CD4-positive, alpha-beta memory T cell (primary cell): Measurements from ENCODE around the gene STX10. TPM values are rescaled to one million over a fixed set of nuclear protein-coding genes. Genes with fewer than 3 reads are reported as not detected.
"Not testable (repeated sequence)": the region's sequence is repeated elsewhere in the genome, so short reads cannot be mapped to it uniquely, and the experiment has no call there.

Source experiments
- CTCF ChIA-PET: fragments of 350-600 bp; sonication (Branson Sonifier 250); formaldehyde crosslinking; loops from one replicate; lab custom pipeline; 2021; ENCODE audit warnings: inconsistent platforms; ENCODE audit not compliant: partially characterized antibody; lab: Charles Lee
- POLR2A ChIA-PET: fragments of 350-600 bp; sonication (Branson Sonifier 250); formaldehyde crosslinking; loops from one replicate; lab custom pipeline; 2021; ENCODE audit not compliant: partially characterized antibody; lab: Charles Lee
- DNase-seq, 5 donors: peaks; one replicate each; pipeline versions ENCODE4 v3.0.0 to v3.0.0-alpha.2; 2020 to 2022; ENCODE audit warnings: mixed read lengths in 1 of 5
- H3K27ac ChIP-seq: one replicate; pipeline ENCODE4 v1.7.0; 2013; ENCODE audit warnings: low read depth, low read length
- H3K27me3 ChIP-seq: 2 replicates; pipeline ENCODE4 v1.7.0; 2013; ENCODE audit warnings: mild to moderate bottlenecking, low read length, moderate library complexity; ENCODE audit not compliant: insufficient read depth
- H3K36me3 ChIP-seq: 2 replicates; pipeline ENCODE4 v1.7.0; 2013; ENCODE audit warnings: mild to moderate bottlenecking, low read length, moderate library complexity; ENCODE audit not compliant: insufficient read depth
- H3K4me1 ChIP-seq: 2 replicates; pipeline ENCODE4 v1.7.0; 2013; ENCODE audit warnings: mild to moderate bottlenecking, low read length, moderate library complexity; ENCODE audit not compliant: insufficient read depth
- H3K4me3 ChIP-seq, 2 donors: one replicate each; pipeline ENCODE4 v1.7.0; 2013; ENCODE audit warnings: low read length in 2 of 2, mild to moderate bottlenecking in 1 of 2
- H3K9me3 ChIP-seq, 2 donors: one replicate each; pipeline ENCODE4 v1.7.0; 2013; ENCODE audit warnings: low read length in 2 of 2, control low read depth in 1 of 2; ENCODE audit not compliant: control insufficient read depth in 1 of 2
- H3K27ac Mint-ChIP-seq, 7 donors: one replicate each; pipeline ENCODE4 v1.8.0; 2020 to 2021; ENCODE audit warnings: mixed read lengths in 7 of 7, mild to moderate bottlenecking in 6 of 7, inconsistent platforms in 3 of 7, moderate library complexity in 3 of 7
- H3K27me3 Mint-ChIP-seq, 2 donors: one replicate each; pipeline ENCODE4 v1.8.0; 2020 to 2021; ENCODE audit warnings: mixed read lengths in 2 of 2
- H3K36me3 Mint-ChIP-seq, 2 donors: one replicate each; pipeline ENCODE4 v1.8.0; 2020 to 2021; ENCODE audit warnings: mixed read lengths in 2 of 2, inconsistent platforms in 1 of 2, mild to moderate bottlenecking in 1 of 2
- H3K4me1 Mint-ChIP-seq, 4 donors: one replicate each; pipeline ENCODE4 v1.8.0; 2020 to 2021; ENCODE audit warnings: mixed read lengths in 4 of 4, mild to moderate bottlenecking in 1 of 4
- H3K4me3 Mint-ChIP-seq, 8 donors: one replicate each; pipeline ENCODE4 v1.8.0; 2020 to 2021; ENCODE audit warnings: mixed read lengths in 8 of 8, mild to moderate bottlenecking in 7 of 8, moderate library complexity in 6 of 8, inconsistent platforms in 3 of 8
- H3K9me3 Mint-ChIP-seq, 8 donors: one replicate each; pipeline ENCODE4 v1.8.0; 2020 to 2021; ENCODE audit warnings: mixed read lengths in 8 of 8, mild to moderate bottlenecking in 5 of 8, inconsistent platforms in 3 of 8, moderate library complexity in 1 of 8
- intact Hi-C: fragments of 100-400 bp; cut with micrococcal nuclease; formaldehyde crosslinking; loops from one replicate; pipeline ENCODE4 v1.15.1; 2023
- polyA plus RNA-seq, 2 donors: library from polyadenylated mRNA; unstranded; fragments of 300-500 nt; fragmentation: Illumina TruSeq; gene quantifications; one replicate each; pipeline ENCODE4 v1.2.3, GENCODE V29; 2021
- total RNA-seq, 2 experiments: library from RNA; stranded (reverse); gene quantifications; one replicate each; pipeline ENCODE4 v1.2.3, GENCODE V29; 2021

The STX10 gene
- total and polyA plus RNA-seq, 4 experiments from 2014 or later, result 57.9 to 64.2 (median 63.9) TPM

DNA sequence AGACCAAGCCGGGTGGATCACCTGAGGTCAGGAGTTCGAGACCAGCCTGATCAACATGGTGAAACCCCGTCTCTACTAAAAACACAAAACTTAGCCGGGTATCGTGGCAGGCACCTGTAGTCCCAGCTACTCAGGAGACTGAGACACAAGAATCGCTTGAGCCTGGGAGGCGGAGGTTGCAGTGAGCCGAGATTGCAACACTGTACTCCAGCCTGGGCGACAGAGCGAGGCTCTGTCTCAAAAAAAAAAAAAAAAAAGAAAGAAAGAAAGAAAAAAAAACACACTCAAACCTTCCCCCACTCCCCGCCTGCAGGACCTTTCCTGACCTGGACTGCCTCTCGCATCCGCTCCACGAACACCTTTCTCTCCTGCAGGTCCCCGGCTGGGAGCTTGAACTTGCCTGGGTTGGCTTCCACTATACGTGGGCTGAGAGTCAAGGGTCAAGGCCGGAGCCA, 975 bp downstream of the STX10 start:
- H3K9me3 ChIP-seq, DNase-seq, intact Hi-C loops, H3K27me3 Mint-ChIP-seq, H3K27me3 ChIP-seq, H3K36me3 ChIP-seq: not testable (repeated sequence)
- Histone ChIP-seq H3K4me3 (peak overlapping the region; percentile 81 to 98), H3K27ac (peak overlapping the region; percentile 98), H3K4me1 (peaks cover 17% of the 10 kb centered on the region)
- peaks cover 10 to 42% (median 22%) of the 10 kb centered on the region in 4 donors for H3K4me1 Mint-ChIP-seq
- H3K36me3 Mint-ChIP-seq, result peaks cover 11 to 33% of the 10 kb centered on the region in 2 donors
- POLR2A ChIA-PET, result interaction anchor here (0.9 to 4.8 kb wide), 10 partner anchors 16 to 259 kb away, joined by 3 to 415 read pairs (median 8); partner anchors contain the start of genes GCDH, NACC1 and TRMT1
- peak overlapping the region; percentile 81 to 99 (median 89) for H3K4me3 Mint-ChIP-seq
- H3K9me3 Mint-ChIP-seq, result peaks cover 0 to 13% (median 3%) of the 10 kb centered on the region in 8 donors
- CTCF ChIA-PET, result interaction anchor here (0.6 to 2.1 kb wide), 8 partner anchors 13 to 172 kb away, joined by 3 to 12 read pairs (median 5); no protein-coding TSS in a partner anchor
- peak overlapping the region in 6 of 7 donors; percentile 23 to 99 (median 82) for H3K27ac Mint-ChIP-seq

DNA sequence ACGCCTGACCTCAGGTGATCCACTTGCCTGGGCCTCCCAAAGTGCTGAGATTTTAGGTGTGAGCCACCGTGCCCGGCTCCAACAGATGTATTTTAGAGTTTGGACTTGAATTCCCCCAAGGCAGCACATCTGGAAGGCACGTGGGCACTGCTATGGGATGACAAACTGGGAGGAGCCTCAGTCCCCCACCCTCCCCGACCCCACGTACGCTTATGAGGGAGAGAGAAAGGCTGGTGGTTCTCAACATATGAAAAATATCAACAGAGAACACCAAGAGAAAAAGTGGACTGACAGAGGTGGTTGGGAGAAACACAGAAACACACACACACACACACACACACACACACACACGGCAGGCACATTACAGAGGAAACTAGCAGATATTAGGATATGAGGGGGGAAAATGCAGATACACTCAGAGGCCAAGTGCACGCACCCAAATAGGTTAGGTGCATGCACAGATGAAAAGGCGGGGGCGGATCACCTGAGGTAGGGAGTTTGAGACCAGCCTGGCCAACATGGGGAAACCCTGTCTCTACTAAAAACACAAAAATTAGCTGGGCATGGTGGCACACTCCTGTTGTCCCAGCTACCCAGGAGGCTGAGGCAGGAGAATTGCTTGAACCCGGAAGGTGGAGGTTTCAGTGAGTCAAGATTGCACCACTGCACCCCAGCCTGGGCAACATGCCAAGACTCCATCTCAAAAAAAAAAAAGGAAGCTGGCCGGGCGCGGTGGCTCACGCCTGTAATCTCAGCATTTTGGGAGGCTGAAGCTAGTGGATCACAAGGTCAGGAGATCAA, 3.2 kb downstream of the STX10 start:
- Mint-ChIP-seq H3K36me3 (peaks cover 0 to 17% of the 10 kb centered on the region in 2 donors), H3K27ac (peak overlapping the region in 2 of 7 donors; percentile 75 to 81), H3K9me3 (peaks cover 0 to 2% (median 0%) of the 10 kb centered on the region in 8 donors), H3K27me3 (no peaks in the 10 kb centered on the region), H3K4me1 (peaks cover 10 to 32% (median 21%) of the 10 kb centered on the region in 4 donors), H3K4me3 (peak overlapping the region in 4 of 8 donors; percentile 24 to 59 (median 43))
- intact Hi-C loops, result no loop called here
- ChIA-PET CTCF (interaction anchor here (0.9 to 1.7 kb wide), 2 partner anchors 48 to 85 kb away, joined by 3 to 8 read pairs; no protein-coding TSS in a partner anchor), POLR2A (interaction anchor here (1.2 to 1.4 kb wide), 3 partner anchors 8 to 29 kb away, joined by 3 to 7 read pairs (median 5); no protein-coding TSS in a partner anchor)
- Histone ChIP-seq H3K9me3 (no peaks in the 10 kb centered on the region), H3K4me1 (peaks cover 17% of the 10 kb centered on the region), H3K4me3 (no peak overlapping the region), H3K27me3 (no peaks in the 10 kb centered on the region), H3K36me3 (peaks cover 12% of the 10 kb centered on the region), H3K27ac (no peak overlapping the region)
- DNase-seq, result no peak

DNA sequence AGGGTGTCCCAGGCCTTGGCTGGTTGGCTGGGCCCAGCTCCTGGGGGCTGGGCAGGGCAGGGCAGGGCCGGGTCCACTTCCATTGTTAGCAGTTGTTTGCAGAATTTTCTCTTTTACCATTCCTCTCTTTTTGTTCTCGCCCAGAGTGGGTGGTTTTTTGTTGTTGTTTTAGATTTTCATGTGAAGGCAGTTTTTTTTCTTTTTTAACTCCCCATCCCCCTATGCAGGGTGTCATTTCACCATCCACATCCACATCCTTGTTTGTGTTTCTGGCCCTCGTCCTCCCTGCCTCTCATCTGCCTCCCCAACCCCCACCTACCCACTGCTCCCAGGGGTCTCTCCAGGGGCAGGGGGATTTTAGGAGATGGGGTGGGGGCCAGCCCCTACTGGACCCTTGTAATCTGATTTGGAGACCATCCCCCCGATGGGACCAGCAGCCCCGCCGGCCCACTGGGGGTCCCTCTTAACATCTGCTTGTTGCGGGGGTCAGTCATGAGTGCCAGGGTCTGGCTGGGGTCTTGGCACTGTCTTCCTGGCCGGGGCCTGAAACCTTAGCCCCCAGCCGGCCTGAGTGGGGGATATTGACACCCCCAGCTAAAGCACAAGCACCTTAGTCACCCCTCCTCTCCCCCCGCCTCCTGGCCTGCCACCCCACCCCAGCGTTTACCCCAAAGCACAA, 10.4 kb downstream of the STX10 start:
- Mint-ChIP-seq H3K9me3 (no peaks in the 10 kb centered on the region), H3K4me3 (no peak overlapping the region), H3K4me1 (peaks cover 0 to 2% (median 0%) of the 10 kb centered on the region in 4 donors), H3K27me3 (no peaks in the 10 kb centered on the region), H3K27ac (peak overlapping the region in 2 of 7 donors; percentile 70 to 87), H3K36me3 (peaks cover 8 to 25% of the 10 kb centered on the region in 2 donors)
- H3K4me1 ChIP-seq, result no peaks in the 10 kb centered on the region
- CTCF ChIA-PET, result no interaction called here
- DNase-seq, result no peak
- H3K27ac ChIP-seq, result no peak overlapping the region
- H3K4me3 ChIP-seq, result no peak overlapping the region
- H3K9me3 ChIP-seq, result no peaks in the 10 kb centered on the region
- peaks cover 25% of the 10 kb centered on the region for H3K36me3 ChIP-seq
- POLR2A ChIA-PET, result no interaction called here
- intact Hi-C loops, result no loop called here
- H3K27me3 ChIP-seq, result no peaks in the 10 kb centered on the region

DNA sequence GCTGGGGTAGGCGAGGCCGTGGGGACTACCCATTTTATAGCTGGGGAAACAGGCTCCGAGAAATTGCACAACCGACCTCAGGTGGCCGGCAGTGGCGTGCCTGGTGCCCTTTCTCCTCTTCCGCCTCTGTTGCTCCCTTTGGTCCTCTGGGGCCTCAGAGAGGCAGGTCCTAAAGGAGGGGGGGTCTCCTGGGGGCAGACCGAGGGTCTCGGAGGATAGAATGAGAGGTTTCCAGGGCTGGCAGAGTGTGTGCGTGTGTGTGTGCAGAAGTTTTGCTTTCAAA, 11.3 kb downstream of the STX10 start:
- Histone ChIP-seq H3K4me1 (no peaks in the 10 kb centered on the region), H3K9me3 (no peaks in the 10 kb centered on the region), H3K4me3 (no peak overlapping the region), H3K27me3 (no peaks in the 10 kb centered on the region), H3K27ac (no peak overlapping the region), H3K36me3 (peaks cover 16% of the 10 kb centered on the region)
- Mint-ChIP-seq H3K4me1 (peaks cover 0 to 3% (median 0%) of the 10 kb centered on the region in 4 donors), H3K27me3 (no peaks in the 10 kb centered on the region), H3K36me3 (peaks cover 8 to 25% of the 10 kb centered on the region in 2 donors), H3K9me3 (no peaks in the 10 kb centered on the region), H3K27ac (peak overlapping the region in 1 of 7 donors; percentile 30), H3K4me3 (no peak overlapping the region)
- DNase-seq, result no peak
- CTCF ChIA-PET, result no interaction called here
- intact Hi-C loops, result no loop called here
- POLR2A ChIA-PET, result no interaction called here

DNA sequence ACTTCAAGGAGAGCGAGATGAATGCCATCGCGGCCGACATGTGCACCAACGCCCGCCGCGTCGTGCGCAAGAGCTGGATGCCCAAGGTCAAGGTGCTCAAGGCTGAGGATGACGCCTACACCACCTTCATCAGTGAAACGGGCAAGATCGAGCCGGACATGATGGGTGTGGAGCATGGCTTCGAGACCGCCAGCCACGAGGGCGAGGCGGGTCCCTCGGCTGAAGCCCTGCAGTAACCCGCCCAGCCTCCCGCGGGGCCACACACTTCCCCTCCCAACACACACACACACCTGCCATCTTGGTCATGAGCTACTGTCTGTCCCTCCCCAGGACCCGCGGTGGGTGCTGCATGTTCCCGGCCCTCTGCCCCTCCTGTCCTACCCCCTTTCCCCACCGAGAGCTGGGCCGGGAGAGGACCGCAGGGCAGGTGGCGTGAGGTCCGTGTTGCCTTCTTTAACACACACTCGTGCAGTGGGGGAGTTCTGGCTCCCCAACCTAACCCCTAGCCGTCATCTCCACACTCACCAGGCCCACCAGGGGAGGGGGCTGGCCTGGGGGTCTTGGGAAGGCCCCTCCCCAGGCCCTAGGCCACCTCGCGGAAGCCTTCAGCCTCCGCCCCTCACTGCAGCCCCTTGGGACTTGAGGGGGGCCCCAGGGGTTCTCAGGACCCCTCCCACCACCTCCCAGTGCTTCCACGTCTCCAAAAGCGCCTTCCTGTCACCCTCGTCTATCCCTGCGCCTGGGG, 11.8 kb downstream of the STX10 start:
- Mint-ChIP-seq H3K4me3 (no peak overlapping the region), H3K4me1 (peaks cover 2 to 5% (median 4%) of the 10 kb centered on the region in 4 donors), H3K36me3 (peaks cover 8 to 25% of the 10 kb centered on the region in 2 donors), H3K9me3 (no peaks in the 10 kb centered on the region), H3K27ac (no peak overlapping the region), H3K27me3 (no peaks in the 10 kb centered on the region)
- Histone ChIP-seq H3K4me1 (peaks cover 4% of the 10 kb centered on the region), H3K27ac (no peak overlapping the region), H3K4me3 (no peak overlapping the region), H3K36me3 (peaks cover 14% of the 10 kb centered on the region), H3K27me3 (no peaks in the 10 kb centered on the region), H3K9me3 (no peaks in the 10 kb centered on the region)
- intact Hi-C loops, result no loop called here
- no peak for DNase-seq
- ChIA-PET POLR2A (no interaction called here), CTCF (no interaction called here)

DNA sequence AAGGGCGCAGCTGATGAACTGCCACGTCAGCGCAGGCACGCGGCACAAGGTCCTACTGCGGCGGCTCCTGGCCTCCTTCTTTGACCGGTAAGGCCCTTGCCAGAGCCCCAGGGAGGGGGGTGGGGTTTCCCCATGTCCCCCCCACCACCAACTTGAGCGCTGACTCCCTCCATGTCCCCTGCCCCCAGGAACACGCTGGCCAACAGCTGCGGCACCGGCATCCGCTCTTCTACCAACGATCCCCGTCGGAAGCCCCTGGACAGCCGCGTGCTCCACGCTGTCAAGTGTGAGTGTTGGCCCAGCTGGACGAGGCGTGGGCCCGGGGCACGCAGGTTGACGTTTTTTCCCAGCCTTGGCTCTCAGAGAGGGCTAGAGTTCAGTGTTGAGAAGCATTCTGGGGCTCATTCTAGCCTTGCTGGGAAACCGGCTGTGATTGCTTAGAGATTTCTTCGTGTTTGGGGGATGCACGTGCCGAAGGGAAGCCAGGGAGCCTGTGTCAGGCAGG, 12.8 kb downstream of the STX10 start:
- no peaks in the 10 kb centered on the region for H3K27me3 Mint-ChIP-seq
- H3K4me3 Mint-ChIP-seq, result no peak overlapping the region
- no peaks in the 10 kb centered on the region for H3K9me3 ChIP-seq
- H3K27me3 ChIP-seq, result no peaks in the 10 kb centered on the region
- intact Hi-C loops, result no loop called here
- H3K4me1 Mint-ChIP-seq, result peaks cover 12 to 15% (median 14%) of the 10 kb centered on the region in 4 donors
- H3K36me3 Mint-ChIP-seq, result peaks cover 8 to 29% of the 10 kb centered on the region in 2 donors
- ChIA-PET CTCF (no interaction called here), POLR2A (no interaction called here)
- H3K27ac ChIP-seq, result no peak overlapping the region
- H3K9me3 Mint-ChIP-seq, result no peaks in the 10 kb centered on the region
- H3K4me1 ChIP-seq, result peaks cover 14% of the 10 kb centered on the region
- H3K36me3 ChIP-seq, result peaks cover 14% of the 10 kb centered on the region
- H3K4me3 ChIP-seq, result no peak overlapping the region
- no peak overlapping the region for H3K27ac Mint-ChIP-seq
- no peak for DNase-seq
